NCI-H2107 treated with DMSO at 0.1 percent for 48 hours (cell line): ENCODE data around the gene IFT88.

ENCODE experiments used
- DNase-seq: peaks from one replicate; lab custom pipeline; 2025; ENCODE audit not compliant: unreplicated experiment; lab: John Stamatoyannopoulos, UW

The IFT88 gene, protein sequence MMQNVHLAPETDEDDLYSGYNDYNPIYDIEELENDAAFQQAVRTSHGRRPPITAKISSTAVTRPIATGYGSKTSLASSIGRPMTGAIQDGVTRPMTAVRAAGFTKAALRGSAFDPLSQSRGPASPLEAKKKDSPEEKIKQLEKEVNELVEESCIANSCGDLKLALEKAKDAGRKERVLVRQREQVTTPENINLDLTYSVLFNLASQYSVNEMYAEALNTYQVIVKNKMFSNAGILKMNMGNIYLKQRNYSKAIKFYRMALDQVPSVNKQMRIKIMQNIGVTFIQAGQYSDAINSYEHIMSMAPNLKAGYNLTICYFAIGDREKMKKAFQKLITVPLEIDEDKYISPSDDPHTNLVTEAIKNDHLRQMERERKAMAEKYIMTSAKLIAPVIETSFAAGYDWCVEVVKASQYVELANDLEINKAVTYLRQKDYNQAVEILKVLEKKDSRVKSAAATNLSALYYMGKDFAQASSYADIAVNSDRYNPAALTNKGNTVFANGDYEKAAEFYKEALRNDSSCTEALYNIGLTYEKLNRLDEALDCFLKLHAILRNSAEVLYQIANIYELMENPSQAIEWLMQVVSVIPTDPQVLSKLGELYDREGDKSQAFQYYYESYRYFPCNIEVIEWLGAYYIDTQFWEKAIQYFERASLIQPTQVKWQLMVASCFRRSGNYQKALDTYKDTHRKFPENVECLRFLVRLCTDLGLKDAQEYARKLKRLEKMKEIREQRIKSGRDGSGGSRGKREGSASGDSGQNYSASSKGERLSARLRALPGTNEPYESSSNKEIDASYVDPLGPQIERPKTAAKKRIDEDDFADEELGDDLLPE

GRCh38 chr13:20566898-20567874, at the start of gene IFT88:
IFT88 (plus strand) TSS chr13:20567157; CDS start chr13:20574386, 7,229 bp downstream.
- peak; percentile 53 for DNase-seq

DNA sequence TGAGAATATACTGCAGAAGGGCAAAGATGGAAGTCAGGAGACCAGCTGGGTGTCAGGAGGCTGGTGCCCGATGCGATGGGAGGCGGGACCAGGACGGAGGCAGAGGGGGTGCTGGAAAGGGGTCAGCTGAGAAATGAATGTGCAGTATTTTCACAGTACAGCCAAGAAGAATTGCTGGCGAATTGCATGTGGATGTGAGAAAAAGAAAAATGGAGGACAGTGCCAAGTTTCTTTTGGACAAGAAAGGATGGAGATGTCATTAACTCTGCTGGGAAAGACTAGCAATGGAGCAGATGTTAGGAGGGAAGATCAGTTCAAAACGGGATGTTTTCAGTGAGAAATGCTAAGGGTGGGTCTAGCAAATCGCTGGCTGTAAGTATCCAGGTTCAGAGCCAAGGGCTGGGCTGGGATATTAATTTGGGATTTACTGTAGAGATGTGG, 48.3 kb upstream of the IFT88 start:
- DNase-seq, result no peak

GRCh38 chr13:20519875-20520274, 47.1 kb upstream of the IFT88 start:
- no peak for DNase-seq

- no peak for DNase-seq
These were observed 45.4 kb upstream of the IFT88 start for GRCh38 chr13:20521364-20522115.

DNA sequence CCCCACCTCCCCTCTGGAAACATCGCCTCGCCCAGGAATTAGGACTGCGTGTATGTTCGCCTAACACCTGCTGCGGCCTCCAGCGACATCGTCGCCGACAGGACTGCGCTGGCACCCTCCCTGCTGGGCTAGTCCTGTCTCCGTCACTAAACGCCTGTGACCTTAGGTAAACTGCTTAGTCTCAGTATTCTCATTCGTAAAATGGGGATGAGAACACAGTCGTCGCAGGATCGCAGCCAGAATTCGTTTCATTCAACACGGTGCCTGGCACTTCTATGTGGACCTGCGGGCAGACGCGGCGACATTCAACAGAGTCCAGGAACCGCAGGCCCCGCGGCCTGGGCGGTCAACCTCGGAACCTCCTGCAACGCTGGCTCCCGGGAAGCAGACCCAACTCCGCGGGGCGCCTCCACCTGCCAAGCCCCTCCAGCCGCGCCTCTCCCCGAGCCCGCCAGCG, 41.8 kb upstream of the IFT88 start:
- DNase-seq, result no peak

DNA sequence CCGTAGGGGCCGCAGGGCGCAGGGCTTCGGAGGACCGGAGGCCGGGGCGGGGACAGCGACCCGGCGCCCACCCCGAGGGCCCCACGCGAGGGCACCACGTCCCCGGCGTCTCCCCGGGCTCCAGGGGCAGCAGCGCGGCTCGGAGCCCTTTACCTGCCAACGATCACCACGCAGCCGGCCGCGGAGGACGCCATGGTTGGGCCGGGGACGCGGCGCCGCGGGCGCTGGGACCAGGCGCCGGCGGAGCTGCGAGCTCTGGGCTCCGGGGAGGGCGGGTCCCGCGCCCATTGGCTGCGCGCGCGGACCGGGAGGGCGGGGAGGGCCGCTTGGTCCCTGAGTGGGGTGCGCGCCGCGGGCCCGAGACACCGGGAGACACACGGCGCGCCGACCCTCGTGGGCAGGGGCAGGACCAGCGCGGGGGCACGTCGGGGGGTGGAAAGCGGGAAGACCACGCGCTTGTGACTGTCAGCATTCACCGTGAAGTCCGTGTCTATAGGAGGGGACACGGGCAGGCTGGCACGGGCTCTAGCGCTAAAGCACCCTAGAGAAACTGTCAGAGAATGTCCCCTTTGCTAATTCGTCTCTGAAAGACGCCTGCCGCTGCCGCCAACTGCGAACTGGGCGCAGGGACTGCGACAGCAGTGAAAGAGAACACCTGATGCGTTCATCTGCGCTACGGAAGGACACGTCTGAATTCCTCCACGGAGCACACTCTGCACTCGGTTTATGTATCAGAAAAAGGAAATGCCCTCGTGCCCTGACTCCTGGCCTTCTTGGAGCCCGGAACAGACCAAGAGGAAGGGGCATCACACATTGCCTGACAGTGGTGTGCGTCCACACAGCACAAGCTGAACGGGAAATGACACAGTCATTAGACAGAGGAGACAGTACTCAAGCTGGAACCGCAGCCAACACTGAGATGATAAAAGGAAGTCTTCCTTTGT, 41.1 kb upstream of the IFT88 start, which contains the start of gene CRYL1:
Gene CRYL1 (minus strand): TSS at position 257 of the 944 bp plus-strand sequence. CDS start 63 bp downstream, at position 194.
- peak; percentile 29 for DNase-seq

- DNase-seq, result peak; percentile 11
These were observed 40.3 kb upstream of the IFT88 start for GRCh38 chr13:20526664-20527063.

- no peak for DNase-seq
These were observed 38.5 kb upstream of the IFT88 start for GRCh38 chr13:20528452-20528851.

DNA sequence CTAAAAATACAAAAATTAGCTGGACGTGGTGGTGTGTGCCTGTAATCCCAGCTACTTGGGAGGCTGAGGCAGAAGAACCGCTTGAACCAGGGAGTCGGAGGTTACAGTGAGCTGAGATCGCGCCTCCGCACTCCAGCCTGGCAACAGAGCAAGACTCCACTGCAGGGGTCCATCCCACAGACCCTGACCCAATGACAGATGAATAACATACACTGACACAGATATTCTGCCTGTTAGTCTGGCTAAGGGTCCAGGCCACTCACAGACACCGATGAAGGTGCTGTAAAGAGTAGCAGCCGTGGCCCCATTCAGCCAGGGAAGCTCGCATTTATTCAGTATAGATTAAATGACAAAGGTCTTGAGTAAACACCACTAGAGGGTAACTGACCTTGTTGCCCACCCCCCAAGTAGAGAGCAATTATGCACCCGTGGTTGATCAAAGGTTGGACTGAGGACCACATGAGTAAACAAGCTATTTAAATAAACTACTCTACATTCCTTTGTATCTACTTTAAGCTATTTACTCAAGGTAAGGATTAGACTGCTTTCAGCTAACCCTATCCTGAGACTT, 32.8 kb upstream of the IFT88 start:
- DNase-seq, result no peak

GRCh38 chr13:20536992-20537391, 30.0 kb upstream of the IFT88 start:
- DNase-seq, result no peak

GRCh38 chr13:20544201-20544923, 22.6 kb upstream of the IFT88 start:
- DNase-seq, result no peak

DNA sequence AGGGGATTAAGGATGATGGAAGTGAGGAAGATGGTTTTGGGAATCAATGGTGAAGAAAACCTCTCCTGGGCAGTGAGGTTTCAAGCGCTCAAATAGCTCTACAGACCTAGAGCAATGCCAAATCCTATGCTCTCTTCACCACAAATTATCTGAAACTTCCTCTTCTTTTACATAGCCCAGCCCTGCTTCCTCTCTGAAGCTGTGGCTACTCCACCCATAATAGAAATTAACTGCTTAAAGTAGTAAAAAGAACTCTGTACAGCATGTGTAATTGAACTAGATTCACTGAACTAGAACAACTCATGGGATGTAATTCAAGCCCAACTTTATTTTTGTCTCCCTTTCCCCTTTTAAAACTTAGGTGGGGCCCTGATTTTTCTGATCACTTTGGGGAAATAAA, 20.4 kb upstream of the IFT88 start:
- no peak for DNase-seq

GRCh38 chr13:20547479-20547908, 19.5 kb upstream of the IFT88 start:
- DNase-seq, result no peak

DNA sequence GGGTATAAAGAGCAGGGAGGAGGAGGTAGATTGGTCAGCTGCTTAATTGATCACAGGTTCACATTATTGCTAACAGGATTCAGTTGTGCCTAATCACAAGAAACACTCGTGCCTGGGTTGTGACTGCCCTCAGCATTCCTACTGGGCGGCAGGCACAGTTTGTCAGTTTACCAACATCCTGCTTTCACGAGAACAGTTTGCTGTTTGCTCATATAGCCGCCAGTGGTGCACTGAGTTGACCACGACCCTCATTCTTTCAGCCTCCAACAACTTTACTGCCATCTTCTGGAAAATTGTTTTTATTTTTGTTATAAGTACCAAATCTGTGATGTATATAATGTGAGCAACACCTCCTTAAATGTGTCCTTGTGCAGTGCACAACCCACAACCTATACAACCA, 16.2 kb upstream of the IFT88 start:
- no peak for DNase-seq

DNA sequence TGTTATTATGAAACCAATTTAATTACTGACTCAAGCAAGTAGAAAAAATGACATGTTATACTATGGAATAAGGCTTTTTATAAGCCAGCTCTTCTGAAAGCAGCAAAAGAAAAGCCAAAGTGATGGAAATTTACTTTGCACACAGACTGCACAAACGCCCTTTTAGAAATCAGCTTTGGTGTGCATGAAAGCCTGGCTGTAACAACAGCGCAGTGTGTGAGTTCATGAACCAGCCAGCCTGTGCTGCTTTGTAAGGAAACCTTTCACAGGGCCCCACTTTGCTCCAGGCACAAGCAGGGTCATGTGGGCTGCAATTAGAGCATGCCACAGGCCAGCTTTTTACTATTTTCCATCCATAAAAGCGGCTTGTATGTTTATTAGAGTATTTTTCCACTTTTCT, 13.6 kb upstream of the IFT88 start:
- DNase-seq, result no peak

- no peak for DNase-seq
These were observed 8.0 kb upstream of the IFT88 start for GRCh38 chr13:20558982-20559381.

- no peak for DNase-seq
These were observed 7.1 kb upstream of the IFT88 start for GRCh38 chr13:20559659-20560356.
